Parathyroid adenoma (tissue), 2 donors: ENCODE measurements around the gene FGFBP2.

Source experiments
- H2AFZ ChIP-seq: fragments of 300-600 bp; sonication (generic); one replicate; pipeline ENCODE4 v1.7.0; 2017; ENCODE audit warnings: antibody characterized with exemption, mild to moderate bottlenecking
- H3K27ac ChIP-seq: fragments of 300-600 bp; sonication (generic); one replicate; pipeline ENCODE4 v1.7.0; 2017
- H3K27me3 ChIP-seq: fragments of 300-600 bp; sonication (generic); one replicate; pipeline ENCODE4 v1.7.0; 2017; ENCODE audit warnings: low read length; ENCODE audit not compliant: control insufficient read depth, insufficient read depth
- H3K36me3 ChIP-seq: fragments of 300-600 bp; sonication (generic); one replicate; pipeline ENCODE4 v1.7.0; 2017; ENCODE audit warnings: low read length; ENCODE audit not compliant: control insufficient read depth, insufficient read depth
- H3K4me1 ChIP-seq: fragments of 300-600 bp; sonication (generic); one replicate; pipeline ENCODE4 v1.7.0; 2017; ENCODE audit warnings: control low read depth
- H3K4me2 ChIP-seq: fragments of 300-600 bp; sonication (generic); one replicate; pipeline ENCODE4 v1.7.0; 2017; ENCODE audit warnings: low read length
- H3K4me3 ChIP-seq: fragments of 300-600 bp; sonication (generic); one replicate; pipeline ENCODE4 v1.7.0; 2017; ENCODE audit warnings: low read depth, low read length
- H3K79me2 ChIP-seq: fragments of 300-600 bp; sonication (generic); one replicate; pipeline ENCODE4 v1.7.0; 2017; ENCODE audit warnings: control low read depth
- H3K9ac ChIP-seq: fragments of 300-600 bp; sonication (generic); one replicate; pipeline ENCODE4 v1.7.0; 2017; ENCODE audit warnings: mild to moderate bottlenecking
- H3K9me3 ChIP-seq: fragments of 300-600 bp; sonication (generic); one replicate; pipeline ENCODE4 v1.7.0; 2017; ENCODE audit warnings: low read length; ENCODE audit not compliant: control insufficient read depth
- TF ChIP-seq, protein P1 (sequence below): fragments of 300-600 bp; sonication (generic); IDR thresholded peaks from one replicate; pipeline ENCODE4 v1.7.0; 2017; ENCODE audit warnings: antibody characterized with exemption, mild to moderate bottlenecking
- donor health status: primary hyperparathyroidism.

Gene FGFBP2

DNA sequence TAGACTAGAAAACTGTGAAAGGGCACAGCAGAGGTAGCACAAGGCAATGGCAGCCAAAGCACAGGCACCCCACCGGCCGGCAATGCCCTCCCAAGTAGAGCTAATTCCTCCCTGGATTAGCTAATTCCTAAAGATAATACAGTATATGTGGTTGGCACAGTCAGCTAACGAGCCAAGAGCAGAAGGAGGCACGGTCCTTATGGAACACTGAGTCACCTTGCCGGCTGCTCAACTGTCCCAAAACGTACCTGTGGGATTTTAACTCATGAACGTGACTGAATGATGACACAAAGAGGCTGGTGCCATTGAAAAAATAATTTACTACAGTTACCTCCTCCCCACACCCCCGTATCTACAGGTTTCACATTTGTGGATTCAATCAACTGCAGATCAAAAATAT, 15.3 kb downstream of the FGFBP2 start:
- H3K9me3 ChIP-seq = no peaks in the 10 kb centered on the region

DNA sequence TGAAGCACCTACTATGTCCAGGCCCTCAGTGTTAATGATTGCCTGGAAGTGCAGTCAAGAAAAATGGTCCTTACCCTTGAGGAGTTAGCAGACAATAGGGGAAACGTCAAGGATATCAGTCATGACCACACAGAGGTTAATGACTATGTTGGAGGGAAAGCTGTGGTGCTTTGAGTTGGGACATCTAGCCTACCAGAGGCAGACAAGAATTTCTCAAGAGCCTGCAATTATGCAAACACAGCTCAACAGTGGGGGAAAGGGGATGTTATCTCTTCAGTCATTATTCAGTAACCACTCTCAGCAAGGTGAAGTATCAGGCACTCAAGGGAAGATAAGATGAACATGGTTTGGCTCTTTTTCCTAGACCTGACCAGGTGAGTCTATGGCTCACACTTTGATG, 17.5 kb downstream of the FGFBP2 start:
- H3K27ac ChIP-seq = no peak overlapping the region
- no peak overlapping the region for H3K9ac ChIP-seq
- H3K4me1 ChIP-seq = no peaks in the 10 kb centered on the region
- H3K9me3 ChIP-seq = no peaks in the 10 kb centered on the region
- H3K36me3 ChIP-seq = no peaks in the 10 kb centered on the region
- no peak overlapping the region for H3K4me2 ChIP-seq
- no peaks in the 10 kb centered on the region for H3K79me2 ChIP-seq
- TF ChIP-seq, protein P1, sequence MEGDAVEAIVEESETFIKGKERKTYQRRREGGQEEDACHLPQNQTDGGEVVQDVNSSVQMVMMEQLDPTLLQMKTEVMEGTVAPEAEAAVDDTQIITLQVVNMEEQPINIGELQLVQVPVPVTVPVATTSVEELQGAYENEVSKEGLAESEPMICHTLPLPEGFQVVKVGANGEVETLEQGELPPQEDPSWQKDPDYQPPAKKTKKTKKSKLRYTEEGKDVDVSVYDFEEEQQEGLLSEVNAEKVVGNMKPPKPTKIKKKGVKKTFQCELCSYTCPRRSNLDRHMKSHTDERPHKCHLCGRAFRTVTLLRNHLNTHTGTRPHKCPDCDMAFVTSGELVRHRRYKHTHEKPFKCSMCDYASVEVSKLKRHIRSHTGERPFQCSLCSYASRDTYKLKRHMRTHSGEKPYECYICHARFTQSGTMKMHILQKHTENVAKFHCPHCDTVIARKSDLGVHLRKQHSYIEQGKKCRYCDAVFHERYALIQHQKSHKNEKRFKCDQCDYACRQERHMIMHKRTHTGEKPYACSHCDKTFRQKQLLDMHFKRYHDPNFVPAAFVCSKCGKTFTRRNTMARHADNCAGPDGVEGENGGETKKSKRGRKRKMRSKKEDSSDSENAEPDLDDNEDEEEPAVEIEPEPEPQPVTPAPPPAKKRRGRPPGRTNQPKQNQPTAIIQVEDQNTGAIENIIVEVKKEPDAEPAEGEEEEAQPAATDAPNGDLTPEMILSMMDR = no peak
- no peaks in the 10 kb centered on the region for H3K27me3 ChIP-seq
- H2AFZ ChIP-seq = no peak overlapping the region
- H3K4me3 ChIP-seq = no peak overlapping the region

More for the DNA sequence above, 15.3 kb downstream of the FGFBP2 start:
- Histone ChIP-seq H3K79me2 (no peaks in the 10 kb centered on the region), H3K36me3 (no peaks in the 10 kb centered on the region), H3K9ac (no peak overlapping the region), H2AFZ (no peak overlapping the region), H3K27ac (no peak overlapping the region), H3K27me3 (no peaks in the 10 kb centered on the region), H3K4me1 (no peaks in the 10 kb centered on the region), H3K4me2 (no peak overlapping the region), H3K4me3 (no peak overlapping the region)
- TF ChIP-seq, protein P1 = no peak

DNA sequence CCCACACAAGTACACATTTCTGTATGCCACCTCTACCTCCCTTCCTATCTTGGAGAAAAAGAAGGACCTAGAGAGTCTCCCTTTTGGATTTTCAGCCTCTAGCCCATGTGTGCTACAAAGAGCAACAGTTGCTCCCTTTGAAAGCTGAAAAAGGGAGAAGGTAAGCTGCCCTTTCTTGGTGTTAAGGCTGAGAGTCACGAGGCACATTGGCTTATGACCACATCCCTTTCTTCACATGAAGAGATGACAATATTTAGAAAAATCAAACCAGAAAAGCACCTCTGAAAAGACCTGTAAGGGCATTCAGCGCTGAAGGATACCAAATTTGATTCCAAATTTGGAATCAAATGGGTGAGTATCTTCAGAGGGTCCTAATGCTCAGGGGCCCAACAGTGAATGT, 18.1 kb downstream of the FGFBP2 start:
- no peaks in the 10 kb centered on the region for H3K36me3 ChIP-seq
- no peaks in the 10 kb centered on the region for H3K79me2 ChIP-seq
- no peak overlapping the region for H3K4me3 ChIP-seq
- H3K9me3 ChIP-seq = no peaks in the 10 kb centered on the region
- no peak overlapping the region for H3K9ac ChIP-seq
- no peaks in the 10 kb centered on the region for H3K4me1 ChIP-seq
- H2AFZ ChIP-seq = no peak overlapping the region
- no peak overlapping the region for H3K4me2 ChIP-seq
- H3K27me3 ChIP-seq = no peaks in the 10 kb centered on the region
- no peak overlapping the region for H3K27ac ChIP-seq
- TF ChIP-seq, protein P1 = no peak

DNA sequence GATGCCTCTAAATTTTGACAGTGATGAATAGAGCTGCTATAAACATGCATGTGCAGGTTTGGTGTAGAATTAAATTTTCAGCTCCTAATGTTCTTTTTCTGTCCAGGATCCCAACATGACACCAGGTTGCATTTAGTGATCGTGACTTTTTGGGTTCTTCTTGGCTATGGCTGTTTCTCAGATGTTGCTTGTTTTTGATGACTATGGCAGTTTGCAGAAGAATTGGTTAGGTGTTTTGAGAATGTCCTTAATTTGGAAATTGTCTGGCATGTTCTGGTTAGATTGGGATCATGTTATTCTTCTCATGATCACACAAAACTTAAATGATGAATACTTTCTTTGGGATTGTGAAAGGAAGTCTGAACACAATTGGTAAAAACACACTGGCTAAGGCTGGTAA, 20.7 kb downstream of the FGFBP2 start:
- Histone ChIP-seq H2AFZ (no peak overlapping the region), H3K9me3 (no peaks in the 10 kb centered on the region), H3K27me3 (no peaks in the 10 kb centered on the region), H3K4me1 (no peaks in the 10 kb centered on the region), H3K9ac (no peak overlapping the region), H3K27ac (no peak overlapping the region), H3K79me2 (no peaks in the 10 kb centered on the region), H3K4me3 (no peak overlapping the region), H3K4me2 (no peak overlapping the region), H3K36me3 (no peaks in the 10 kb centered on the region)
- TF ChIP-seq, protein P1 = no peak

DNA sequence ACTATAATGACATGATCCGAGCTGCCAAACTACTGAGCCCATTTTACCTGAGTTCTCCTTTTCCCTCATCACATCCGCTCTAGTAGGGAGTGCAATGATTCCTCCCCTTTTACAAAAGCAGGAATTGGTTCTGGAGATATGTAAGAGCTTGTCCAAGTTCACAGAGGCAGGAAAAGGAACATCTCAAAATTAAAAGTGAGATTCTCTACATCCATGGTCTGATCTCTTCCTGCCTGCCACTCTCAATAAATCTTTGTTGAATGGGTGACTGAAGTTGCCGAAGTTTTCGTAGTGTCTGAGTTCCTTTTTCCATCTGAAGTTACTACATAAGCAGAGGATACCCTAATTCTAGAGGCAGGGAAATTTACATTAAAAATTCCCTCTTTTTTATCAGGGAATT, 24.3 kb downstream of the FGFBP2 start, which contains the start of gene FGFBP1:
Gene FGFBP1, minus strand, starts transcription at position 101 of the 400 bp plus-strand sequence. CDS start 2,108 bp downstream, outside the sequence.
- Histone ChIP-seq H3K79me2 (no peaks in the 10 kb centered on the region), H3K4me1 (no peaks in the 10 kb centered on the region), H3K9me3 (no peaks in the 10 kb centered on the region), H2AFZ (no peak within 1 kb of the TSS), H3K27ac (no peak within 1 kb of the TSS), H3K9ac (no peak within 1 kb of the TSS), H3K4me2 (no peak within 1 kb of the TSS), H3K36me3 (no peaks in the 10 kb centered on the region), H3K4me3 (no peak within 1 kb of the TSS), H3K27me3 (no peaks in the 10 kb centered on the region)
- TF ChIP-seq, protein P1 = no peak
